Measurements from ENCODE around the gene TEX48. TPM values are rescaled to one million over a fixed set of nuclear protein-coding genes. Genes with fewer than 3 reads are reported as not detected.

Gene TEX48
- total RNA-seq, 1 donor from 2014 or later: not detected

DNA sequence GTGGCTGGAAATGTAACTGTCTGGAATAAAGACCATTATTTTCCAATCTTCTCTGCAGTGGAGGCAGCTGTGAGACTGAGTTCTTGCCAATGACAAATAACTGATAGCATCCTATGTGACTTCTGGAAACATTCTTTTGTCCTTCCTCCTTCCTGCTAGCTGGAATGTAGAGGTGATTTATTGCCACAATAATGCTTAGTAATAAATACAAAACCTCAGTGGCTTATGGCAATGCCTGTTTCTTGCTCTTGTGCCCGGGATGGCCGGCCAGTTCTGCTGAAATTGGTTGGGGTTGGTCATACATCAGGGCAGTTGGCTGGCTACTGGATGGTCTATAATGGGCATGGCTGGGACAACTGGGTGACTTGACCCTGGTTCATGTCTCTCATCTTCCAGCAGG lies 12.2 kb upstream of the TEX48 start:
- Histone ChIP-seq H3K27me3 (ENCODE audit: low read depth) (peaks cover 58% of the 10 kb centered on the region), H3K4me3 (no peak overlapping the region), H3K4me1 (no peaks in the 10 kb centered on the region), H3K9me3 (replicated peaks) (no peaks in the 10 kb centered on the region), H3K27ac (replicated peaks) (no peak overlapping the region), H3K36me3 (no peaks in the 10 kb centered on the region)
- no peak for TF ChIP-seq CTCF (IDR thresholded peaks at IDR 0.05; ENCODE audit: borderline replicate concordance)
- intact Hi-C loops (cut with micrococcal nuclease): no loop called here
- DNase-seq: no peak

- Histone ChIP-seq H3K27ac (replicated peaks) (no peak overlapping the region), H3K36me3 (no peaks in the 10 kb centered on the region), H3K4me3 (no peak overlapping the region), H3K27me3 (ENCODE audit: low read depth) (peaks cover 66% of the 10 kb centered on the region), H3K9me3 (replicated peaks) (no peaks in the 10 kb centered on the region), H3K4me1 (no peaks in the 10 kb centered on the region)
- intact Hi-C loops (cut with micrococcal nuclease): no loop called here
- DNase-seq: no peak
- TF ChIP-seq CTCF (IDR thresholded peaks at IDR 0.05; ENCODE audit: borderline replicate concordance): no peak
Measured at GRCh38 chr9:114693248-114693855, 11.4 kb upstream of the TEX48 start.

DNA sequence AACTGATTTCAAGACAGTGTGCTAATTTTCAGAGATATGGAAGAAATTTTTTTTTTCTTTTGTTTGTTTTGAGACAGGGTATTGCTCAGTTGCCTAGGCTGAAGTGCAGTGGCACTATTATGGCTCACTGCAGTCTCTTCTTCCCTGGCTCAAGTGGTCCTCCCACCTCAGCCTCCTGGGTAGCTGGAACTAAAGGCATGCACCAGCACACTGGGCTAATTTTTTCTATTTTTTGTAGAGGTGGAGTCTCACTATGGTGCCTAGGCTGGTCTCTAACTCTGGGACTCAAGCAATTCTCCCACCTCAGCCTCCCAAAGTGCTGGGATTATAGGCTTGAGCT lies 9.9 kb upstream of the TEX48 start:
- H3K4me3 ChIP-seq: no peak overlapping the region
- TF ChIP-seq CTCF (IDR thresholded peaks at IDR 0.05; ENCODE audit: borderline replicate concordance): no peak
- H3K36me3 ChIP-seq: no peaks in the 10 kb centered on the region
- peaks cover 75% of the 10 kb centered on the region for H3K27me3 ChIP-seq (ENCODE audit: low read depth)
- DNase-seq: no peak
- H3K9me3 ChIP-seq (replicated peaks): no peaks in the 10 kb centered on the region
- no peaks in the 10 kb centered on the region for H3K4me1 ChIP-seq
- H3K27ac ChIP-seq (replicated peaks): no peak overlapping the region
- intact Hi-C loops (cut with micrococcal nuclease): no loop called here

GRCh38 chr9:114691046-114691955 lies 9.3 kb upstream of the TEX48 start:
- no peaks in the 10 kb centered on the region for H3K4me1 ChIP-seq
- H3K4me3 ChIP-seq: no peak overlapping the region
- intact Hi-C loops (cut with micrococcal nuclease): no loop called here
- no peak overlapping the region for H3K27ac ChIP-seq (replicated peaks)
- H3K36me3 ChIP-seq: no peaks in the 10 kb centered on the region
- H3K9me3 ChIP-seq (replicated peaks): no peaks in the 10 kb centered on the region
- TF ChIP-seq CTCF (IDR thresholded peaks at IDR 0.05; ENCODE audit: borderline replicate concordance): no peak
- H3K27me3 ChIP-seq (ENCODE audit: low read depth): peaks cover 68% of the 10 kb centered on the region
- DNase-seq: no peak

DNA sequence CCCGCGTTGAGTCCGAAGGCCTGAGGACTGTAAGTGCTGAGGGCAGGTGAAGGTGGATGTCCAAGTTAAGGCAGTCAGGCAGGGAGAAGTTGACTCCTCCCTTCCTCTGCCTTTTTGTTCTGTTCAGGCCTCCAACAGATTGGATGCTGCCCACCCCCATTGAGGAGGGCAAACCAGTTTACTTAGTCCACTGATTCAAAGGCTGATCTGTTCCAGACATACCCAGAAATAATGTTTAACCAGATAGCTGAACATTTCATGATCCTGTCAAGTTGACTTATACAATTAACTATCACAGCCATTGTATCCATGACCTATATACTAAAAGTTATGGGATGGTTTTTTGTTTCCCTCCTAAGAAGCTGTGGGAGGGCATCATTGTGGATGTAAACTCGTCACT lies 8.3 kb upstream of the TEX48 start:
- H3K27ac ChIP-seq (replicated peaks): no peak overlapping the region

More for the DNA sequence above, 8.3 kb upstream of the TEX48 start:
- no peaks in the 10 kb centered on the region for H3K36me3 ChIP-seq
- no peak for DNase-seq
- no peak overlapping the region for H3K4me3 ChIP-seq
- H3K27me3 ChIP-seq (ENCODE audit: low read depth): peaks cover 65% of the 10 kb centered on the region
- intact Hi-C loops (cut with micrococcal nuclease): no loop called here
- H3K9me3 ChIP-seq (replicated peaks): no peaks in the 10 kb centered on the region
- no peak for TF ChIP-seq CTCF (IDR thresholded peaks at IDR 0.05; ENCODE audit: borderline replicate concordance)
- H3K4me1 ChIP-seq: no peaks in the 10 kb centered on the region

Measured in left ventricle myocardium inferior (tissue), 1 donor.